Activated T-helper 1 cell treated with Interleukin-2 at 50 U/mL for 16 hours (primary cell): ENCODE measurements around the gene ELOVL2.

Source experiments
- DNase-seq: peaks from one replicate; pipeline ENCODE4 v3.0.0-alpha.2; 2020; ENCODE audit warnings: low read depth

ELOVL2 gene

GRCh38 chr6:10979603-10980002 is 64.5 kb downstream of the ELOVL2 start:
- DNase-seq = no peak

GRCh38 chr6:10977231-10977968 is 66.7 kb downstream of the ELOVL2 start:
- no peak for DNase-seq

- DNase-seq = no peak
Measured at GRCh38 chr6:10976571-10976970, 67.5 kb downstream of the ELOVL2 start.

GRCh38 chr6:10972196-10972595 is 71.9 kb downstream of the ELOVL2 start:
- no peak for DNase-seq

- no peak for DNase-seq
Measured at GRCh38 chr6:10970731-10971130, 73.4 kb downstream of the ELOVL2 start.

GRCh38 chr6:10968776-10969175 is 75.3 kb downstream of the ELOVL2 start:
- DNase-seq = no peak

- DNase-seq = no peak
Measured at GRCh38 chr6:10964684-10965083, 79.4 kb downstream of the ELOVL2 start.

GRCh38 chr6:10963113-10963512 is 81.0 kb downstream of the ELOVL2 start:
- no peak for DNase-seq

- no peak for DNase-seq
Measured at GRCh38 chr6:10962673-10963072, 81.4 kb downstream of the ELOVL2 start.

GRCh38 chr6:10961837-10962236 is 82.3 kb downstream of the ELOVL2 start:
- DNase-seq = no peak

- no peak for DNase-seq
Measured at GRCh38 chr6:10960171-10960570, 83.9 kb downstream of the ELOVL2 start.

GRCh38 chr6:10957414-10957886 is 86.7 kb downstream of the ELOVL2 start:
- no peak for DNase-seq

- no peak for DNase-seq
Measured at GRCh38 chr6:10956776-10957175, 87.3 kb downstream of the ELOVL2 start.

GRCh38 chr6:10954590-10955010 is 89.5 kb downstream of the ELOVL2 start:
- peak; percentile 24 for DNase-seq

- no peak for DNase-seq
Measured at GRCh38 chr6:10951675-10952282, 92.3 kb downstream of the ELOVL2 start.

GRCh38 chr6:10949579-10950490 is 94.3 kb downstream of the ELOVL2 start:
- DNase-seq = no peak

GRCh38 chr6:10947966-10948365 is 96.1 kb downstream of the ELOVL2 start:
- DNase-seq = no peak

- DNase-seq = no peak
Measured at GRCh38 chr6:10945845-10946244, 98.3 kb downstream of the ELOVL2 start.

- DNase-seq = no peak
Measured at GRCh38 chr6:10939840-10940239, 104.3 kb downstream of the ELOVL2 start.

GRCh38 chr6:10933126-10933525 is 111.0 kb downstream of the ELOVL2 start:
- no peak for DNase-seq
